ENCODE data around the gene NHLRC1.
"Not testable (repeated sequence)": the region's sequence is repeated elsewhere in the genome, so short reads cannot be mapped to it uniquely, and the experiment has no call there.

NHLRC1 gene

DNA sequence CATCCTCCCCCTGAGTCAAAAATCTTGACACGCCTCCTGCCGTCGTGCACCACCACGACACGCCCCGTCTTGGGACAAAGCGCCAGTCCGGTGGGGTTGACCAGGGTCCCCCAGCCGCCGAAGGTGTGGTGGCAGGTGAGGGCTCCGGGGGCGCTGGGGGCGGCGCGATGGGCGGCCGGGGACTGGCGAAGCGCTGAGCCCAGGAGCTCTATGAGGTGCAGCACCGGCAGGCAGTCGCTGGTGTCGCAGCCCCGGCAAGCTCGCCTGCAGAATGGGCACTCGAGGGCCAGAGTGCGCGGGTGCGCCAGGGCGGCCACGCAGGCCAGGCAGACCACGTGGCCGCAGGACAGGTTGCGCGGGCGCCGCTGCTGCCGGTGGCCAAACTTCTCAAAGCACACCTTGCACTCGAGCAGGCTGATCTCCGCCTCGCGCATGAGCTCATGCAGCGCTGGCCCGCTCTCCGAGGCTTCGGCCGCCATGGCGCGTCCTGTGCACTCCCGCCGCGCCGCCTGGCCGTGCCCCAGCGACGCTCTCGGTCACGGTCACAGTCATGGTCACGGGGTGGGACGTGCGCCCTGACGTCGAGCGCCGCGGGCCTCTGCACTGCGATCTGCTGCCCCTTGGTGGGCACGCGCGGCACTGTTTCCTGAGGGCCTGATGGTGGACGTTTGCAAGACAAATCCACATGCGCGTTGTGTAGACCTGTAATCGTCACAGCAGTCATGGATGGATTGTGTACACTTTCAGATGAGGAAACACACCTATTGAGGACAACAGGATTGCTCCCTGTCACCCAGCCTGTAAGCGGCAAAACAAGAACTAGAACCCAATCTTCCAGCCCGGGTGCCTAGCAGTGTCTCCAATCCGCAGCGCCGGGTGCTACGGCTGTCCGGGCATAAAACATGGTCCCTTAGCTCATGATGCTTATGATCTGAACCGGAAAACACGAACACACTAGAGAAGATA is at the start of gene NHLRC1:
TSS of gene NHLRC1 (minus strand) at position 550 of the 966 bp plus-strand sequence. CDS start at position 479, 71 bp downstream.
- peak; percentile 87 for DNase-seq

DNA sequence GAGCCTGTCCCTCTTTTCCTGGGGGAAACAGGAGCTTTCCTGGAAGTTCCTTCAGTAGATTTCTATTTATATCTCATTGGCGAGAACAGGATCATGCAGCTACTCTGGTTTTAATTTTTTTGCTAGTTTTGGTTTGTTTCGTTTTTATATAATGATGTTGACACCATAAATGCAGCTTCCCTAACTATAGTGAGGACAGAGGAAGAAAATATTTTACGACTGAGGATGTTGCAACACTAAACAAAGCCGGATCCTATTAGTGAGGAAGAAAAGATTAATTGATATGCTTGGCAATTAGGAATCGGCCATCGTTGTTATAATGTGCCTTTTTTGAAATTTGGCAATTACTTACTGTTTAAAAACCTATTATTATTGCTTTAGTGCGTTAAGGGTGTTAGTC is 49.4 kb upstream of the NHLRC1 start:
- no peak for DNase-seq

DNA sequence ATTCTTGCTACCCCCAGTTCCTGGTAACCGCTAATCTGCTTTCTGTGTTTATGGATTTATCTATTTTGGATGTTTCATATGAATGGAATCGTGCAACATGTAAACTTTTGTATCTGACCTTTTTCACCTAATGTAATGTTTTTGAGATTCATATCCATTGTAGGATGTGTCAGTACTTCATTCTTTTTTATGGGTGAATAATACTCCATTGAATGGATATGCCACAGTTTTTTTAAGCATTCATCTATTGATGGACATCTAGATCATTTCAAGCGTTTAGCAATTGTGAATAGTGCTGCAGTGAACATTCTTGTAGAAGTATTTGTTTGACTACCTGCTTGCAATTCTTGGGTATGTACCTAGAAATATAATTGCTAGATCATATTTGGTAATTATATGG is 45.8 kb upstream of the NHLRC1 start:
- no peak for DNase-seq

DNA sequence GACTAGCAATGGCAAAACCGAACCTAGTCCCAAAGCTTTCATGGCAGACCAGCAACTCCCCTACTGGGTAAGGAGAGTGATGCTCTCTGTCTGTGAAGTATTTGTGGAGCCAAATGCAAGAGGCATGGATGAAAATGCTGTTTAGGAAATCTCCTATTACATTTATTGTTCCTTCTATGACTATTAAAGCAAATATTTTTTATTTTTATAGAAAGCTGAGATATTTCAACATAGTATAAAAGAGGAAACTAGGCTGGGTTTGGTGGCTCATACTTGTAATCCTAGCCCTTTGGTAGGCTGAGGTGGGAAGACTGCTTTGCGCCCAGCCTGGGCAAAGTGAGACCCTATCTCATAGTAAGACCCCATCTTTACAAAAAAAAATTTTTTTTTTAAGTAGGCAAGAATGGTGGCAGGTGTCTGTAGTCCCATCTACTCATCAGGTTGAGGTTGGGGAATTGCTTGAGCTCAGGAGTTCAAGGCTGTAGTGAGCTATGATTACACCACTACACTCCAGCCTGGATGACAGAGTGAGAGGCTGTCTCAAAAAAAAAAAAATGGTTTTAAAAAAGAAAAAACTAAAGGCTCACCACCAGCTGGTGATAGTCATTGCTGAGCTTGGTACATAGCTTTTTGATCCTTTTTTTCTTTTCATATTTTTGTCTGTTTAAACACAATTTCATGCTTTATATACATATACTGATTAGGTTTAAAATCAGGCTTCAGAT is 44.0 kb upstream of the NHLRC1 start:
- no peak for DNase-seq

DNA sequence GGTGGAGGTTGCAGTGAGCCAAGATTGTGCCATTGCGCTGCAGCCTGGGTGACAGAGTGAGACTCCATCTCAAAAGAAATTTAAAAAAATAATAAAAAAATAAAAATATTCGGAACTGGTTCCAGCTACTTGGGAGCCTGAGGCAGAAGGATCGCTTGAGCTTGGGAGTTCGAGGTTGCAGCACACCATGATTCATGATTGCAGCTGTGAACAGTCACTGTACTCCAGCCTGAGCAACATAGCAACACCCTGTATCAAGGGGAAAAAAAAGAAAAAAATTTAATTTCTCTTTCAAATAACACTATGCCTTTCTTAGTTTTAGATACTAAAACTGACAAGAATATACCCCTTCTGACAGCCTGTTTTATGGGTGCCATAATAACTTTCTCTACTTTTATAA is 43.3 kb upstream of the NHLRC1 start:
- DNase-seq = no peak

DNA sequence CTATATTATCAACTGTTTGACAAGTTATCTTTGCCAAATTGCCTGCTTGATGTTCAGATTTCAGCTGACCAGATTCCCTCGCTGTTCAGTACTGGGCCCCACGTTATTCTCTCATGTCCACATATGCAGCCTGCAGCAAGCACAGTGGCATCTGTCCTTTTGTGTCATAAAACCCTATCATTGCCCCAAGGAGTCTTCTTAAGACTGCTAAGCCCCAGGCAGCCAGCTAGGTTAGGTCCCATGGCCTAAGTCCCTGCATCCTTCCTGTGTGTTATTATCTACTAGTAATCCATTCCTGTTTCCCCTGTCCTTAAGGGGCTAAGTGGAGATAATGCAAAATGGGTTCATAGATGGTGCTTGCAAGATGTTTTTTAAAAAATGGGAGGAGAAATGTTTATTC is 39.9 kb upstream of the NHLRC1 start:
- no peak for DNase-seq

DNA sequence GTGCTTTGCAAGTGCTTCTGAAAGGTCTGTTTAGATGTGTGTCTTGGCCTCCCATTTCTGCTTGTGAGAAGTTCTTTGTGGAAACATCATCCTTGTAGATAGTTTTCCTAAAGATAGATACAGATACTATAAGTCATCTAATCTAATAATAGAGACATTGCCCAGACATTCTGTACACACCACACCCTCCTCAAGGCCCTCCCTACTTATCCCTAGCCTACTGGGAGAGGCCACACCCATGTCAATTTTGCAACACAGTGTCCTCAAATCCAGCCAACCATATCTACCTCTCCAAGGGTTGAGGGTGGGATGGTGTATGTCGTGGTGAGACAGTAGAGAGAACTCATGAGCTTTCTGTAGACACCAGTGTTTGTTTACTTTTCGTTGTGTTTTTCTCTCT is 39.0 kb upstream of the NHLRC1 start:
- no peak for DNase-seq

DNA sequence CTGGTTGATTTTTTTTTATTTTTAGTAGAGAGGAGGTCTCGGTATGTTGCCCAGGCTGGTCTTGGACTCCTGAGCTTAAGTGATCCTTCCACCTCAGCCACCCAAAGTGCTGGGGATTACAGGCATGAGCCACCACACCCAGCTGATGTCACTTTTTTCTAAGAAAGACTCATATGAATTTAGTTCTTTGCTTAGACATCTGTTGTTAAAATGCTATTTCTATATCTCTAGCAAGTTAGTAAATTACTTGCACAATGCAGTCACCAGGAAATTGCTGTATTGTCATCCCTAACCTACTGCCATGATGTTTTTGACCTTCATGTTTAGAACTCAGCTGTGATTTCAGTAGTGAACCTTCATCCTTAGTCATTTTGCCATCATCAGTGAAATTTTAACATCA is 38.4 kb upstream of the NHLRC1 start:
- DNase-seq = no peak

DNA sequence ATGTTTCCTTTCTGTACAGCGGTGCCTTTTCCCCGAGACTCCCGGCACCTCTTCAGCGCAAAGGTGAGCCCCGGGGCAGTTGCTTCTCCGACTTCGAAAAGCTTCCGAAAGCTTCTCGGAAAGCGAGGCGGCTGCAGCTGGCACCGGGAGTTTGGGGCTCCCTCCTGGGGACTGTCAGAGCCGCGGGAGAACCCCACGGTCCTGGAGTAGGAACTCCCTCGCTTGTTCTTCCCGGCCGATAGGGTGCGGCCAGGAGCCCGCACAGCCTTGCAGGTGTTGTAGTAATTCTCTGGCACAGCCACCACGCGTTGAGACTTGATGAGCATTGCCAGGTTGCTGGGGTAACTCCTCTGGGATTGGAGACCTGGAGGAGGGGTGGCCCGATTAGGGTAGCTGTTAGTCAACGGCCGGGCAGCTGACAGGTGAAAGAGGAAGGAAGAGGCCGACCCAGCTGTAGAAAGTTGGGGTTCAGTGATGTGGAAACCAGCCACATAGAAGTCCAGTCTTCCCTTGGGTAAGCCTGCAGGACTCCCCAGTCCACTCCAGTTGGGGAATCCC is 33.5 kb upstream of the NHLRC1 start:
- peak; percentile 77 for DNase-seq

DNA sequence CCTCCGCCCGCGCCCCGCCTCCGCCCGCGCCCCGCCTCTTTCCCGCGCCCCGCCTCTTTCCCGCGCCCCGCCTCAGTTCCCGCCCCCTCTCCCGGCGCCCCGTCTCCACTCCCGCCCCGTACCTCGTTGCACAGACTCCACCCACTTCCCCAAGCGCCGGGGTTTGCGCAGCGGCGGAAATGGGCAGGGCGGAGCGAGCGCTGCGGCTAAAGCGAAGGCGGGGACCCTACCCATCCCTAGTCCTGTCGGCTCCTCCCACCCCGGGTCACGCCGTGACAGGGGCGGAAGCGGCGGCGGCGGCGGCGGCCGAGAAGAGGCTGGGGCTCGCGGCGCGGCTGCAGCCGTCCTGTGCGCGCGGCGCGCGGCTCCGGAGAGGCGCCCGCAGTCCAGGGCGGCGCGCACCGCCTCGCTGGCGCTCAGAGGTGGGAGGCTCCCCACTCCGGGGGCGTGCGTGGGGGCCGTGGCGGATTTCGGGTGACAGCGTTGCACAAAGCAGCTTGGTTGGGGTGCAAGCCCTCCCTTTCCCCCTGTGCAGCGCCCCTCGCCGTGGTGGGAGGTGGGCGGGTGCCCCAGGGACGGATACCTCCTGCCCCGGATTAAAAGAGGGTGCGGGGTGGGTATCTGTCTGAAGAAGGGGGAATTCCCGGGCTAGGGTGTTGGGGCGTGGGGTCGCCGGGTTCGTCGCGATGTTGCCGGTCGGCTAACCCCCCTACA is 32.8 kb upstream of the NHLRC1 start, which contains the start of gene KDM1B:
TSS of gene KDM1B (plus strand) at position 273 of the 714 bp plus-strand sequence. CDS start 4,474 bp downstream, outside the sequence.
- DNase-seq = peak; percentile 98

DNA sequence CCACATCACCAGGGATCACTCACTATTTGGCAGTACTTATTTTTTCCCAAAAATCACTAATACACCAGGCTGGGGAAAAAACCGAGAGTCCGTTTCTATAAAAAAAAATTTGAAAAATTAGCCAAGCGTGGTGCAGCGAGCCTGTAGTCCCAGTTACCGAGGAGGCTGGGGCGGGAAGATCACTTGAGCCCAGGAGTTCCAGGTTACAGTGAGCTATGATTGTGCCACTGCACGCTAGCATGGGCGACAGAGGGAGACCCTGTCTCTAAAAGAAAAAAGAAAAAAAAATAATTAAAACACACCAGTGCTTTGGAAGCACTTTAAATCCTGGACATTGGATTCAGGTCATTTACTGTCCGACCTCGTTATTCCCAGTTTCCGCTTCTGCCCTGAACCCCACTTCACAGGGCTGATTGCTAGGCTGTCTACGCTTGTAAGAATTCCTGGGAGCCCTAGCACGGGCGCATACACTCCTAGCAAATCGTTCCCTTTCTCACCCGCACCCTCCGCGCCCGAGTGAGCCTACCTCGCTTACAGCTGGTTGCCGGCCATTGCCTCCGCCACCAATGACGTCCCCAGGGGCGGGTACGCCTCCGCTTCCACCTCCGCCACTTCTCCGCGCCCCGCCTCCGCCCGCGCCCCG is 32.2 kb upstream of the NHLRC1 start, which contains the start of gene TPMT:
TSS of gene TPMT (minus strand) at position 571 of the 643 bp plus-strand sequence. CDS start 5,950 bp downstream, outside the sequence.
- no peak for DNase-seq

DNA sequence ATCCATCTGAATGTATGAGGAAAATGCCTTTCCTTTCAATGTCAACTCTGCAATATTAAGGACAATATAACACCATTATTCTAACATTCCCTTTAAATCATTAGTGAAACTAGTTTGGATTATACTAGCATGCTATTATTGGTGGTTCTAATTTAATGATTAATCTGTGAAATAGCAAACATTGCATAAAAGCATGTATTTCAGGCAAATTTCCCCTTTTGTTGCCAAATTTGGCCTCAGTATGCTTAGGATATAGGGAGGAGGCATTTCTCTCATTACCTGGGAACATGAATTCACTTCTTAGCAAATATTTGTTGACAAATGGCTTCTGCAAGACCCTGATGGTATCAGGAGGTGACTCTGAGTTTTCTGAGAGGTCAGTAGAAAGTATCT is 30.8 kb upstream of the NHLRC1 start:
- DNase-seq = no peak

DNA sequence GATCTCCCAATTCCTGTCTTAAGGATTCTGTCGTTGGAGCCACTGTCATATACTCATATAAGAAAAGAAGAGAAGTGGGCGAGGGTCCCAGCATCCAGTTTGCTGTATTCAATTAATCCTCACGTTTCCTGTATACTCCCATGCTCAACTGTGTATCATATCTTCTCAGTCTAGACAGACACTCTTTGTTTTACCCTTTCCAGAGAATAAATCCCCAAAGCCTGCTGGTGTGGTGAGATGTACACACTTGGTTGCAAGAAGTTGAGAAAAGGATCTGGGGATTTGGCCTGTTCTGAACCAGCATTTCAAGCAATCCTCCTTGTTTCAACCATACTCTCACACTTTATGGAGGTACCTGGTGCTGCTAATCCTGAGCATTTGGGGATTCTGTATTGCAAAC is 29.3 kb upstream of the NHLRC1 start:
- no peak for DNase-seq

DNA sequence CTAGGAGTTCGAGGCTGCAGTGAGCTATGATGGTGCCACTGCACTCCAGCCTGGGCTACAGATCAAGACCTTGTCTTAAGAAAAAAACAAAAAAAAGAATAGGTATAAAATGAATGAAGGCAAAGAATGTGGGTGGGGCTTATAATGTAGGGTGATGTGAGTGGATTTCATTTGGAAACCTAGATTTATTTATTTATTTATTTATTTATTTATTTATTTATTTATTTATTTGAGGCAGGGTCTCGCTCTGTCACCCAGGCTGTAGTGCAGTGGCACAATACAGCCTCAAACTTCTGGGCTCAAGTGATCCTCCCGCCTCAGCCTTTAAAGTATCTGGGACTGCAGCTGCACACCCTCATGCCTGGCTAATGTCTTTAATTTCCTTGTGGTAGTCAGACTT is 28.9 kb upstream of the NHLRC1 start:
- DNase-seq = not testable (repeated sequence)

DNA sequence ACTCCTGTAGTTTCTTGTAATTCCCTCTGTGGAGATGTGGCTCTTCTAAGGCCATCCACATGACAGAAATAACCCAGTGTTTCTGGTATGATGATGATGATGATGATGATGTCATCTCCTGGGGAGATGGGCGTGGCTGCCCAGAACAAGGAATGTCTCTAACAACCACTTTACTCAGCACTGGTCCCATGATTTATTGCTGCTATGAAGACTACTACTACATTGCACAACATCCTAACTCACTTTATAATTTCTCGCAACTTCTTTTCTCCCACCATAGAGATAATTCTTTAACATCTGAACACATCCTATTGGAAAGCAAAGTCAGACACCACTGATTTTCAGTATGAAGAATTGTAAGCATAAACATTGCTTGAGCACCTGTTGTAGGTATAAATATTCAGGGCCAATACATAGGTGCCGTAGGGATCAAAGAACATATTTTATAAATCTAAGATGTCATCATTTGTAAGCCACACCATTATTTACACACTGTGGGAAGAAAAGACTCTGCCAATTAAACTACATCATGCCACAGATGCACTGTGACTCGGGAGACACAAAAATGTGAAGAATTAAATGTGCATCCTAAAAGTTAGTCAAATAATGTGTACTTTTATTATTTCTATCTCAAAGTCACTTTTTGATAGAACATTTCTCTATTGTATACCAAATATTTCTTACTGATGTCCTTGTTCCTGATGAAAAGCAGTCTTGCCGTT is 26.0 kb upstream of the NHLRC1 start:
- DNase-seq = no peak

DNA sequence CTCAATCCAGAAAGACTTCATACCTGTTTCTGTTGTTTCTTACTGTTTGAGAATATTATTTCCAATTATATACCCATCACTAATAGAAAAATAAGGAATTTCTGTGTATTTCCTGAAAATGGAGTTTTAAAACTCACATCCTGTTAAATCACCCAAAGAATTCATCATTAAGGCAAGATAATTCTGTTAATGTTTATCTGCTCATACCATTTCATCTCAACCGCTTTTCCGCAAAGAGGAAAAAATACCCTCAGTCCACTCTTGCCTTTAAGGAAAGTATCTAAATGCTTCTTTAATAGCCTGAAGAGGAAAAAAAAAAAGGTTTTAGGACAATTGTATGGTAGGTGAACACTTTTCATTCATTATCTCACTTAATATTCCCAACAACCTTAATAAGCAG is 25.1 kb upstream of the NHLRC1 start:
- DNase-seq = no peak

DNA sequence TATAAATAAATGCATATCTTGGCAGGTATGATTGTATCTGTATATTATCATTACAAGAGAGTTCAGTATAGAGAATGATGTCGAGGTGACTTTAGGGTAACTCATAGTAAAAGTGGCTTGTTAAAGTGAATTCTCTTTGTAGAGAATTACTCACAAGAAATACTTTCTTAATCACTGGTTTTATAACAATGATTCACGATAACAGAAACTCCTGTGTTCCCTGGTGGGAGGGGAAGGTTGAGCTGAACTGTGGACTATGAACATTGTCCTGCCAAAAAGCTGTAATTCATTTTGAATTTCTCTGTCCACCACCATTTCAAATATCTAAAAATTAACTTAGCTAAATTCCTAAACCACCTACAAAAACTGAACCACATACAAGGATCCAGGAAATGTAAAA is 24.7 kb upstream of the NHLRC1 start:
- no peak for DNase-seq

DNA sequence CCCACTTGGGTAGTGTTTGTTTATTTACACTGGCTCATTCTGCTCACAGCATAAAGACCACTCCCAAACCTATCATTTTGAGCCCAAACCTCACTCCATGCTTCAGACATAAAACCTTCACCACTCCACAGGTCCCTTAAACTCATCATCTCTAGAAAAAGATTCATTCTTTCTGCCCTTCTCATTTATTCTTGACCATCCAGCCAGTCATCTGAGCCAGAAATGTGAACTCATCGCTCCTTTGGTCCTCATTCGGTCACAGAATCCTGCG is 20.0 kb upstream of the NHLRC1 start:
- no peak for DNase-seq

DNA sequence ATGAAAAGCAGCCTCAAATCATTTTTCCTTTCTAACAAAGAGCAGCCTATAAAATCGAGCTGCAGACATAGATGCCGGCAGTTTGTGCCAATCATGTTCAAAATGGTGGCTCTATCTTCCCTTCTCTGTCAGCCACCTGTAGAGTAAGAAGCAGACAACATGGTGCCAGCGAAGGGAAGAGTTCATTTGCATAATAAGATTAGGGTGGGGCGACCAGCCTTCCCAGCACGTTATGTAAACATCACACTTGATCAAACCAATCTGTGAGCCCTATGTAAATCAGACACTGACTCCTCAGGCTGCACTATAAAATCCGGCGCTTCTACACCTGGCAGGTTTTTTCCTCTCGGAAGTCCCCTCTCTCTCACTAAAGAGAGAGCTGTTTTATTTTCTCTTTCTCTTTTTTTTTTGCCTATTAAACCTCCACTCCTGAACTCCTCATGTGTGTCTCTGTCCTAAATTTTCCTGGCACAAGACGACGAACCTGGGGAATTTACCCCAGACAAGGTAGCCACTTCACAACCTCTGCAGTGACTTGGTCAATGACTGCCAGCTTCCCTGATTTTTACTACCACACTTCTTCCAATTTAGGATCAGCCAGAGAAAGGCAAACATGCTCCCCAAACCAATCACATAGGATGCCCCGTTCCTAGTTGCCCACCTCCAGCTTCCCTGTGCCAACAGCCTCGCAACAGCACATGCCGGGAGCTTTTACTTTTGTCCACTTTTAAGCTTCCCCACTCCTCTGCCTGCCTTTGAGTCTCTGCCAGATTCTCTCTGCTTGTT is 19.5 kb upstream of the NHLRC1 start:
- DNase-seq = no peak

DNA sequence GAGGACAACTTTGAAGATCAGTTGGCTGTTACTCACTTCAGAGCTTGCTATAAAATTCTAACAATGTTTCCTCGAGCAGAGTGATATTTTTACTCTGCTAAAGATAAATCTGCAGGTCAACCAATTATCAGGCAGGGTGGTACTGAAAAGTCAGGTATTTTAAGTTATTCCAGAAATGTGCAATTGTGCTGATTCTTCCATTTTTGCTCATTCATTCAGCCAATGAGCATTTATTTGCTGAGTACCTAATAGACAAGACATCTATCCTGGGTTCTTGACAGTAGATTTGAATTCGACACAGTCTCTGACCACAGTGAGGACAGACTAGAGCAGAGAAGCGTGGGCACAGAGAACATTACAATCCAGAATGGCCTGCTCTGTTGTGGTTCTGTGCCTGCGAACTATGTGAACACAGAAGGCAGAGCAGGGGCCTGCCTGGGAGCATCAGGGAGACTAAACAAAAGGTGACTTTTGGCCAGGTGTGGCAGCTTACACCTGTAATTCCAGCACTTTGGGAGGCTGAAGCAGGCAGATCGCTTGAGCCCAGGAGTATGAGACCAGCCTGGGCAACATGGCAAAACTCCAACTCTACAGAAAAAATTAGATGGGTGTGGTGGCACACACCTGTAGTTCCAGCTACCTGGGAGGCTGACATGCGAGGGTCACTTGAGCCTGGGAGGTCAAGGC is 17.6 kb upstream of the NHLRC1 start:
- no peak for DNase-seq

Measured in activated CD8-positive, alpha-beta memory T cell treated with anti-CD3 and anti-CD28 coated beads, Interleukin-2, amount 50 U/mL, for 48 hours (primary cell).